Esophagus (tissue), 2 donors: ENCODE data around the gene NMB. TPM values are rescaled to one million over a fixed set of nuclear protein-coding genes. Genes with fewer than 3 reads are reported as not detected.
"Not testable (repeated sequence)": the region's sequence is repeated elsewhere in the genome, so short reads cannot be mapped to it uniquely, and the experiment has no call there.

ENCODE experiments used
- H3K27ac ChIP-seq, 2 donors: one replicate each; pipeline ENCODE4 v1.5.1; 2013; ENCODE audit warnings: low read depth in 2 of 2, mild to moderate bottlenecking in 2 of 2, inconsistent platforms in 1 of 2, low read length in 1 of 2, moderate library complexity in 1 of 2
- H3K27me3 ChIP-seq, 2 donors: one replicate each; pipeline ENCODE4 v1.6.1; 2013; ENCODE audit warnings: low read length in 2 of 2, control low read depth in 1 of 2, mild to moderate bottlenecking in 1 of 2; ENCODE audit not compliant: insufficient read depth in 2 of 2, control insufficient read depth in 1 of 2
- H3K36me3 ChIP-seq, 2 donors: one replicate each; pipeline ENCODE4 v1.6.1; 2013; ENCODE audit warnings: low read length in 1 of 2; ENCODE audit not compliant: control insufficient read depth in 2 of 2, insufficient read depth in 2 of 2
- H3K4me1 ChIP-seq, 2 donors: one replicate each; pipeline ENCODE4 v1.6.1; 2013; ENCODE audit warnings: low read length in 1 of 2; ENCODE audit not compliant: control insufficient read depth in 2 of 2, insufficient read depth in 2 of 2
- H3K4me3 ChIP-seq, 2 donors: one replicate each; pipeline ENCODE4 v1.5.1; 2013; ENCODE audit warnings: low read length in 2 of 2, mild to moderate bottlenecking in 2 of 2, low read depth in 1 of 2, moderate library complexity in 1 of 2
- H3K9me3 ChIP-seq, 2 donors: one replicate each; pipeline ENCODE4 v1.6.1; 2013; ENCODE audit warnings: mild to moderate bottlenecking in 2 of 2, low read depth in 1 of 2, low read length in 1 of 2, moderate library complexity in 1 of 2; ENCODE audit not compliant: control insufficient read depth in 2 of 2, insufficient read depth in 1 of 2
- WGBS, 2 donors: extraction: QIAGEN DNeasy Blood & Tissue Kit; methylation state at CpG; one replicate each; pipeline ENCODE4 v1.1.7; 2013; 5-methylcytosine and 5-hydroxymethylcytosine counted together
- polyA plus RNA-seq, 2 donors: library from polyadenylated mRNA; stranded (reverse); fragments of 200-250 nt; gene quantifications; one replicate each; pipeline ENCODE4 v1.2.3, GENCODE V29; 2013
- donor health status: healthy with polysubstance abuse.
- donor health status: Bipolar disorder and iron deficiency.

NMB gene, protein sequence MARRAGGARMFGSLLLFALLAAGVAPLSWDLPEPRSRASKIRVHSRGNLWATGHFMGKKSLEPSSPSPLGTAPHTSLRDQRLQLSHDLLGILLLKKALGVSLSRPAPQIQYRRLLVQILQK
- 1 to 10 TPM; 1.5 to 5.2 TPM for polyA plus RNA-seq

DNA sequence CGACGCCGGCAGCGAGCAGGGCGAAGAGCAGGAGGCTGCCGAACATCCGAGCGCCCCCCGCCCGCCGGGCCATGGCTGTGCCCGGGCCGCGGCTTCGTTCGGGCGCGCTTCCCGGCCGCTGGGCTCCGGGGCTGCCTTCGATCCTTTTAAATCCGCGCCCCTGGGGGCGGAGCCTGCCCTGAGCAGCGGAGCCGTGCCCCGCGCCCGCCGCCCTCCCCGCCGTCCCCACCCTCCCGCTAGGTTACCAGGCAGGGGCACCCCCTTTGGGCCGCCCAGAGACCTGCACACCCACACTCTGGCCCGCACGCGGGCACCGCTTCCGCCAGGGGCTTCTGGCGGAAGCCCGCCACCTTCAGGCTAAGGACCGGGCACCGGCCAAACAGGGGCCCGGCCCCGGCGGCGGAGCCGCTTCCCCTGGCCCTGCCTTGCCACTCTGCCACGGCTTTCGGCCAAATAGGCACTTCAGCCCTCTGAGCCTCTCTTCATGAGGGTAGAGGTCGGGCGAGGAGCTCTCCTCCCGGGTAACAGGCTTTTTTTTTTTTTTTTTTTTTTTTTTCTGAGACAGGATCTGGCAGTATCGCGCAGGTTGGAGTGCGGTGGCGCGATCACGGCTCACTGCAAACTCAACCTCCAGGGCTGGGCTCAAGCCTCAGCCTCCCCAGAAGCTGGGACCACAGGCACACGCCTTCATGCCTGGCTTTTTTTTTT, at the start of gene NMB:
Gene NMB (minus strand): TSS at position 120 of the 708 bp plus-strand sequence. CDS start 47 bp downstream, at position 73.
- peaks cover 4 to 14% of the 10 kb centered on the region in 2 donors for H3K4me1 ChIP-seq
- no peaks in the 10 kb centered on the region for H3K36me3 ChIP-seq
- 1% methylated on average over 45 to 61 of the region's 61 CpGs for WGBS, 2 donors
- H3K9me3 ChIP-seq: no peaks in the 10 kb centered on the region
- no peaks in the 10 kb centered on the region for H3K27me3 ChIP-seq
- H3K27ac ChIP-seq: peak within 1 kb of the TSS; percentile 66 to 81
- peak within 1 kb of the TSS; percentile 54 to 57 for H3K4me3 ChIP-seq

DNA sequence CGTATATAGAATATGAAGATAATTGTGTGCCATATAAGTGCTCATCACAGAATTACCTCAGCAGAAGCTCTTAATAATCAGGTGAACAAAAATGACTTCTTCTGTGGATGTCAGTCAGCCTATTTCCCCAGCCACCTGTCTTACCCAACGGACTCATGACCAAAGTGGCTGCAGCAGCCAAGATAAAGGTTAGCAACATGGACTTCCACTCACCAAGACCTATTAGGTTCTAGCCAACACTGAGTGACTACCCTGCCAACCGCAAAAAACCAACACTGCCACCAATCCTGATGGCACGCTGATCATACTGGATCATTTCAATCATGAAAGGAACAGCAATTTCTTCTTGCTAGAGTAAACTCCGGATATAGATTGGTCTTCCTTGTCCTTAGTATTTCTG, 45.8 kb upstream of the NMB start:
- no peak overlapping the region for H3K4me3 ChIP-seq
- no peaks in the 10 kb centered on the region for H3K9me3 ChIP-seq
- WGBS, 2 donors: 94 to 95% methylated on average over 5 of the region's 5 CpGs
- H3K27me3 ChIP-seq: no peaks in the 10 kb centered on the region
- peaks cover 0 to 3% of the 10 kb centered on the region in 2 donors for H3K36me3 ChIP-seq
- H3K27ac ChIP-seq: no peak overlapping the region
- H3K4me1 ChIP-seq: no peaks in the 10 kb centered on the region

DNA sequence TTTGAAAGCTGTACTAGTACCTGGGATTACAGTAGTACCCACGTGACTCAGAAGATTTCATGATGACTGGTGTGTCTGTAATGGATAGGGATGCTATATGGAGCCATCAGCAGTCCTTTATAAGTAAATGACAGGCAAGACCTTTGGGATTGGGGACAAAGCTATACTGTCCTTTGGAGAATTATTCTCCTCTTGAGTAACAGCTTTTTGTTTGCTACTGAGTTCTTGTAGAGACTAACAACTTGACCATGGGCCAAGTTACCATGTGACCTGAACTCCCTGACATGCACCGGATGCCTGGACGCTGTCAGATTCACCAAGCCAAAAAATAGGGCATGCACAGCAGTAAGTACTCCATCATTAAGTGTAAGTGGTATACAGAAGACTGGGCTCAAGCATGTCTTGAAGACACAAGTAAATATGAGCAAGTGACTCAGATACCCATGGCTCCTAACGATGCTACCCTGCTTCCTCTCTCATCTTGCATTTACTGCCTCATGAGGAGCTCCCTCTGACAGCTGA, 45.0 kb upstream of the NMB start:
- H3K4me1 ChIP-seq: no peaks in the 10 kb centered on the region
- H3K27ac ChIP-seq: no peak overlapping the region
- H3K9me3 ChIP-seq: no peaks in the 10 kb centered on the region
- no peak overlapping the region for H3K4me3 ChIP-seq
- H3K36me3 ChIP-seq: peaks cover 0 to 3% of the 10 kb centered on the region in 2 donors
- no peaks in the 10 kb centered on the region for H3K27me3 ChIP-seq
- WGBS, 2 donors: 47% methylated on average over 4 of the region's 4 CpGs

DNA sequence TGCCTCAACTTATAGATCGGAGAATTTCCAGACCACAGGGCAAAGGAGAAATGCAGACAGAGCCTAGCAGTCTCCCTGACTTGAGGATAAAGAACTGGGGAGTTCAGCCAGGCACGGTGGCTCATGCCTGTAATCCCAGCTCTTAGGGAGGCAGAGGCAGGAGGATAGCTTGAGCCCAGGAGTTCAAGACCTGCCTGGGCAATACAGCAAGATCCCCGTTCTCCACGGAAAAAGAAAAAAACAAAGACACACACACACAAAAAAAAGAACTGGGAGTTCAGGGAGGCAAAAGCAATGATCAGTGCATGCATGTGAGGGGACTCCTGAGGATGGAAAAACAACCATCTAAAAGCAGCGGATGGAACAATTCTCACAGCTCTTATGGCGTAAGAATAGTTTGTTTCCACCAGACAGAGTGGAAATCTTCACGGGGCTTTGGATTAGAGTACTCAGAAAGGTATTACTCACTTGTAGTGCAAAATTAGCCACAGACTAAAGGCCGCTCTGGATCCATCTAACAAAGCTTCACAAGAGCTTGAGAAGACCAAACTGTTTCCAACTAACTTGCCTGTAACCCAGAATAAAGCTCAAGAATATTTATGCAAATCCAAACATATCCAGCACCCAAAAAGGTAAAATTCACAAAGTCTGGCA, 41.7 kb upstream of the NMB start:
- no peak overlapping the region for H3K4me3 ChIP-seq
- no peaks in the 10 kb centered on the region for H3K9me3 ChIP-seq
- no peaks in the 10 kb centered on the region for H3K4me1 ChIP-seq
- WGBS, 2 donors: 89 to 92% methylated on average over 8 of the region's 8 CpGs
- H3K36me3 ChIP-seq: no peaks in the 10 kb centered on the region
- no peak overlapping the region for H3K27ac ChIP-seq
- no peaks in the 10 kb centered on the region for H3K27me3 ChIP-seq

DNA sequence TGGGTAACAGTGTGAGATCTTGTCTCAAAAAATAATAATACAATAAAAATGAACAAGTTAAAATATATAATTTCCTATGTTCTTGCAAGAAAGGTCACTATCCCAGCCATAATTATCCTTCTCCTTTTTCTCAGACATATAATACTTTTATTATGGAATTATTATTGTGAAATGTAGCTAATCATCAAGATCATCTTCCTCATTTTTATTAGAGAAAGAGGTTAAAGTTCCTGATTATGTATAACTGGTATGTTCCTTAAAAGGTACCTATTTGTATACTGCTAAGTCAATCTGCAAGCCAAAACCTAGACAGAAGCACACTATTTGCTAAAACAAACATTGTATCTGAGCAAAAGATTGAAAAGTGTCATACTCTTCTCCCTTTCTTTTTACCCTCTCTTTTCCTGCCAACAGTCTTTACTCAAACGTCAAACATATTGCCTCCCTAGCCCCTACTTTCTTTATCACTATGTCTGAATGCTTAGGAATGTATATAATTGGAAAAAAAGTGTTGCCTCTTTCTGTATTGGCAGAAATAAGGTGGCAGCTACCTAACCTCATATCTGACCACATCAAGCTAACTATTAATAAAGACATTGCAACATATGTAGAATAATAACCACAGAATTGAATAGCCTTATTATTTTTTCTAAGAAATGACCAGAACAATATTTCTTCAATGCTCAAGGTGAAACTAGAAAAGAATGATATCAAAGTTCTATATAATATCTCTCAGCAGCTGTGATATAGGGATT, 39.4 kb upstream of the NMB start:
- Histone ChIP-seq H3K4me1 (no peaks in the 10 kb centered on the region), H3K9me3 (no peaks in the 10 kb centered on the region), H3K36me3 (no peaks in the 10 kb centered on the region), H3K27me3 (no peaks in the 10 kb centered on the region), H3K27ac (no peak overlapping the region), H3K4me3 (no peak overlapping the region)
- 18 to 29% methylated on average over 1 of the region's 1 CpG for WGBS, 2 donors

DNA sequence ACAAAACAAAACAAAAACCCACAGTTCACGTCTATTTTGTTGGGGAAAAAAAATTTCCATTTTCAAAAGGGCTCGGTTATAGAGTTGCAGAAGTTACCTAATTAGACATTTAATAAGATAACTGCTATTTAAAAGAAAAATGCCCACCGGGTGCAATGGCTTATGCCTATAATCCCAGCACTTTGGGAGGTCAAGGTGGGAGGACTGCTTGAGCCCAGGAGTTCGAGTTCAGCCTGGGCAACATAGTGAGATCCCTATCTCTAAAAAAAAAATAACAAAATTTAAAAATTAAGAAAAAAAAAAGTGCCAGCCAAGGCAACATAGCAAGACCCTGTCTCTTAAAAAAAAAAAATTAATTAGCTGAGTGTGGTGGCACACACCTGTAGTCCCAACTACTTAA, 38.8 kb upstream of the NMB start:
- Histone ChIP-seq H3K4me3 (no peak overlapping the region), H3K27ac (no peak overlapping the region), H3K36me3 (no peaks in the 10 kb centered on the region), H3K9me3 (no peaks in the 10 kb centered on the region), H3K4me1 (no peaks in the 10 kb centered on the region), H3K27me3 (no peaks in the 10 kb centered on the region)
- WGBS, 2 donors: 81 to 87% methylated on average over 4 of the region's 4 CpGs

DNA sequence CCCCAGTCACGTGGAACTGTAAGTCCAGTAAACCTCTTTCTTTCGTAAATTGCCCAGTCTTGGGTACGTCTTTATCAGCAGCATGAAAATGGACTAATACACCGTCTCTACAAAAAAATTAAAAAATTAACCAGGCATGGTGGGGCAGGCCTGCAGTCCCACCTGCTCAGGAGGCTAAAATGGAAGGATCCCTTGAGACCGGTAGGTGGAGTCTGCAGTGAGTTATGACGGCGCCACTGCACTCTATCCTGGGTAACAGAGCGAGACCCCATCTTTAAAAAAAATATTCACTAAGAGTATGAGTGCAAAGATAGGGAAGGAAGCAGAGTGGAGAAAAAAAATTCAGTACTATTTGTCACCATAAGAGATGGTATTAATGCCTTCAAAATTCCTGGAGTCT, 32.3 kb upstream of the NMB start:
- no peaks in the 10 kb centered on the region for H3K4me1 ChIP-seq
- no peaks in the 10 kb centered on the region for H3K27me3 ChIP-seq
- WGBS, 2 donors: 97% methylated on average over 8 of the region's 8 CpGs
- peaks cover 0 to 9% of the 10 kb centered on the region in 2 donors for H3K36me3 ChIP-seq
- H3K9me3 ChIP-seq: no peaks in the 10 kb centered on the region
- H3K27ac ChIP-seq: no peak overlapping the region
- no peak overlapping the region for H3K4me3 ChIP-seq

DNA sequence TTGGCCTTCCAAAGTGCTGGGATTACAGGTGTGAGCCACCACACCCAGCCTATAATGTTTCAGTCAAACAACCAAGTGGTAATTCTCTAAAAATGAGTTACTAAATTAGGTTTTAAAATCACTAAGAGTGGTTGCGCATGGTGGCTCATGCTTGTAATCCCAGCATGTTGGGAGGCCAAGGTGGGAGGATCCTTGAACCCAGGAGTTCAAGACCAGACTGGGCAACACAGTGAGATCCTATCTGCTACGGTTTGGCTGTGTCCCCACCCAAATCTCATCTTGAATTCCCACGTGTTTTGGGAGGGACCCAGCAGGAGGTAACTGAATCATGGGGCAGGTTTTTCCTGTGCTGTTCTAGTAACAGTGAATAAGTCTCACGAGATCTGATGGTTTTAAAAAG, 31.9 kb upstream of the NMB start:
- no peaks in the 10 kb centered on the region for H3K9me3 ChIP-seq
- 80 to 83% methylated on average over 4 of the region's 4 CpGs for WGBS, 2 donors
- no peaks in the 10 kb centered on the region for H3K27me3 ChIP-seq
- peaks cover 0 to 9% of the 10 kb centered on the region in 2 donors for H3K36me3 ChIP-seq
- no peaks in the 10 kb centered on the region for H3K4me1 ChIP-seq
- H3K4me3 ChIP-seq: no peak overlapping the region
- no peak overlapping the region for H3K27ac ChIP-seq

DNA sequence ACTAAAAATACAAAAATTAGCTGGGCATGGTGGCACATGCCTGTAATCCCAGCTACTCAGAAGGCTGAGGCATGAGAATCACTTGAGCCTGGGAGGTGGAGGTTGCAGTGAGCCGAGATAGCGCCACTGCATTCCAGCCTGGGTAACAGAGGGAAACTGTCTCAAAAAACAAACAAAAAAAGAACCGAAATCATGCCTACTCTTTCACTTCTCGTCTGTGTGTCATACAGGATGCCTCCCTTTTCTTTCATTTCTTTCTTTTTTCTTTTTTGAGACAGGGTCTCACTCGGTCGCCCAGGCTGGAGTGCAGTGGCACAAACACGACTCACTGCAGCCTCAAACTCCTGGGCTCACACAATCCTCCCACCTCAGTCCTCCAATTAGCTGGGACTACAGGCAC, 28.4 kb upstream of the NMB start:
- not testable (repeated sequence) for H3K4me1 ChIP-seq, H3K9me3 ChIP-seq, H3K4me3 ChIP-seq, H3K27me3 ChIP-seq, H3K27ac ChIP-seq, H3K36me3 ChIP-seq
- WGBS, 2 donors: 89 to 94% methylated on average over 7 of the region's 7 CpGs
